H1 (cell line): ENCODE data around the gene NAGS. TPM values are rescaled to one million over a fixed set of nuclear protein-coding genes. Genes with fewer than 3 reads are reported as not detected.
A peak's percentile ranks its signal among the peaks of the same experiment; 100 is the strongest.

Experiments used
- CTCF ChIA-PET: fragments of 300-600 bp; sonication (Branson Sonifier 250); formaldehyde crosslinking; loops from one replicate; lab custom pipeline; 2021; ENCODE audit not compliant: partially characterized antibody; lab: Charles Lee
- POLR2A ChIA-PET: fragments of 300-600 bp; sonication (Branson Sonifier 250); formaldehyde crosslinking; loops from one replicate; lab custom pipeline; 2021; ENCODE audit warnings: inconsistent platforms; ENCODE audit not compliant: partially characterized antibody; lab: Charles Lee
- DNase-seq, 2 experiments: peaks; one replicate each; pipeline versions ENCODE4 v3.0.0 to v3.0.0-alpha.2; 2010 to 2022; ENCODE audit warnings: low spot score in 2 of 2, low read depth in 1 of 2, mixed read lengths in 1 of 2
- FAIRE-seq: peaks from 2 replicates; lab custom pipeline; 2011; peaks lifted over from hg19 to GRCh38; lab: Jason Lieb, UNC
- H2AFZ ChIP-seq: 2 replicates; pipeline ENCODE4 v1.8.1; 2012; ENCODE audit warnings: low read length, inconsistent platforms
- H2AK5ac ChIP-seq: 2 replicates; pipeline ENCODE4 v1.6.1; 2013; ENCODE audit warnings: low read depth, low read length
- H2BK120ac ChIP-seq: replicated peaks from 2 replicates; pipeline ENCODE3; 2013; ENCODE audit warnings: low read depth, low read length, inconsistent platforms
- H2BK12ac ChIP-seq: 2 replicates; pipeline ENCODE4 v1.6.1; 2013; ENCODE audit warnings: low read depth, low read length
- H2BK15ac ChIP-seq: 2 replicates; pipeline ENCODE4 v1.6.1; 2013; ENCODE audit warnings: low read length
- H2BK20ac ChIP-seq: 2 replicates; pipeline ENCODE4 v1.6.1; 2013; ENCODE audit warnings: low read length
- H2BK5ac ChIP-seq: 2 replicates; pipeline ENCODE4 v1.6.1; 2013; ENCODE audit warnings: low read depth, low read length
- H3K14ac ChIP-seq: 2 replicates; pipeline ENCODE4 v1.6.1; 2013; ENCODE audit warnings: inconsistent platforms; ENCODE audit not compliant: insufficient read length
- H3K18ac ChIP-seq: 2 replicates; pipeline ENCODE4 v1.6.1; 2013; ENCODE audit warnings: low read length; ENCODE audit errors: extremely low read depth
- H3K23ac ChIP-seq: 2 replicates; pipeline ENCODE4 v1.6.1; 2013; ENCODE audit warnings: inconsistent platforms; ENCODE audit not compliant: insufficient read length
- H3K23me2 ChIP-seq: 2 replicates; pipeline ENCODE4 v1.6.1; 2013; ENCODE audit warnings: low read depth, low read length
- H3K27ac ChIP-seq: 2 replicates; pipeline ENCODE4 v1.6.1; 2011; ENCODE audit warnings: low read depth, low read length, inconsistent platforms
- H3K27me3 ChIP-seq, 4 experiments: replicated peaks in 1 of 4; 1 replicate in 1 of 4; 2 replicates in 3 of 4; pipeline versions ENCODE4 v1.6.1 to v1.8.1; 2011 to 2013; ENCODE audit warnings: low read length in 3 of 4, mild to moderate bottlenecking in 3 of 4, inconsistent platforms in 2 of 4, mixed read lengths in 2 of 4, moderate library complexity in 1 of 4; ENCODE audit not compliant: control insufficient read depth in 3 of 4, insufficient read depth in 3 of 4; ENCODE audit errors: extremely low read depth in 1 of 4
- H3K36me3 ChIP-seq, 4 experiments: 2 replicates each; pipeline versions ENCODE4 v1.6.1 to v1.8.1; 2011 to 2013; ENCODE audit warnings: mild to moderate bottlenecking in 4 of 4, low read length in 3 of 4, moderate library complexity in 2 of 4, control low read depth in 1 of 4, inconsistent platforms in 1 of 4; ENCODE audit not compliant: insufficient read depth in 4 of 4, control insufficient read depth in 2 of 4
- H3K4ac ChIP-seq: replicated peaks from 2 replicates; pipeline ENCODE3; 2013; ENCODE audit warnings: low read length, low read depth, mixed read lengths, inconsistent platforms; ENCODE audit not compliant: insufficient read length
- H3K4me1 ChIP-seq, 4 experiments: replicated peaks in 1 of 4; 1 replicate in 1 of 4; 2 replicates in 3 of 4; pipeline versions ENCODE4 v1.6.1 to v1.8.1; 2011 to 2013; ENCODE audit warnings: low read length in 3 of 4, inconsistent platforms in 2 of 4, mixed read lengths in 1 of 4; ENCODE audit not compliant: insufficient read depth in 4 of 4, control insufficient read depth in 3 of 4
- H3K4me2 ChIP-seq, 2 experiments: 2 replicates each; pipeline versions ENCODE4 v1.6.1 to v1.8.1; 2011 to 2013; ENCODE audit warnings: low read depth in 2 of 2, low read length in 2 of 2, control low read depth in 1 of 2, inconsistent platforms in 1 of 2, mild to moderate bottlenecking in 1 of 2; ENCODE audit not compliant: insufficient read depth in 1 of 2
- H3K4me3 ChIP-seq, 4 experiments: fragments of 200-600, 300-600 bp in 1 of 4; sonication (generic), shearing (Covaris generic), sonication (Bioruptor Twin) in 1 of 4; 2 replicates each; pipeline versions ENCODE4 v1.5.1 to v1.8.1; 2011 to 2016; ENCODE audit warnings: low read length in 4 of 4, low read depth in 3 of 4, control low read depth in 2 of 4, inconsistent platforms in 2 of 4, mild to moderate bottlenecking in 2 of 4, mixed read lengths in 1 of 4, moderate library complexity in 1 of 4; ENCODE audit not compliant: insufficient read depth in 2 of 4; ENCODE audit errors: extremely low read depth in 1 of 4
- H3K56ac ChIP-seq: replicated peaks from 2 replicates; pipeline ENCODE3; 2013; ENCODE audit warnings: low read depth, mild to moderate bottlenecking, mixed read lengths, low read length, inconsistent platforms; ENCODE audit not compliant: insufficient read length
- H3K79me1 ChIP-seq: 2 replicates; pipeline ENCODE4 v1.6.1; 2013; ENCODE audit warnings: low read depth, low read length, control low read depth
- H3K79me2 ChIP-seq, 2 experiments: 2 replicates each; pipeline versions ENCODE4 v1.6.1 to v1.8.1; 2012 to 2013; ENCODE audit warnings: low read length in 2 of 2, mild to moderate bottlenecking in 2 of 2, inconsistent platforms in 1 of 2; ENCODE audit not compliant: insufficient read depth in 2 of 2, control insufficient read depth in 1 of 2
- H3K9ac ChIP-seq, 4 experiments: replicated peaks in 1 of 4; 1 replicate in 1 of 4; 2 replicates in 3 of 4; pipeline versions ENCODE4 v1.6.1 to v1.8.1; 2011 to 2013; ENCODE audit warnings: low read depth in 3 of 4, low read length in 3 of 4, control low read depth in 2 of 4, mild to moderate bottlenecking in 2 of 4, moderate library complexity in 2 of 4, inconsistent platforms in 1 of 4; ENCODE audit errors: extremely low read depth in 1 of 4
- H3K9me3 ChIP-seq, 2 experiments: 2 replicates each; pipeline versions ENCODE4 v1.6.1 to v1.8.1; 2012 to 2013; ENCODE audit warnings: mild to moderate bottlenecking in 2 of 2, moderate library complexity in 2 of 2, control low read depth in 1 of 2, inconsistent platforms in 1 of 2, low read depth in 1 of 2, low read length in 1 of 2, mixed read lengths in 1 of 2; ENCODE audit not compliant: insufficient read depth in 2 of 2
- H4K20me1 ChIP-seq, 2 experiments: replicated peaks in 1 of 2; 2 replicates each; pipeline versions ENCODE3 to v1.8.1; 2011 to 2013; ENCODE audit warnings: inconsistent platforms in 2 of 2, low read length in 2 of 2, mild to moderate bottlenecking in 1 of 2; ENCODE audit not compliant: insufficient read depth in 2 of 2, control insufficient read depth in 1 of 2
- H4K5ac ChIP-seq: 2 replicates; pipeline ENCODE4 v1.6.1; 2013; ENCODE audit warnings: low read length, low read depth, mixed read lengths, inconsistent platforms; ENCODE audit not compliant: insufficient read length
- H4K8ac ChIP-seq: 2 replicates; pipeline ENCODE4 v1.8.0; 2013; ENCODE audit warnings: mild to moderate bottlenecking, moderate library complexity, low read length, inconsistent platforms; ENCODE audit not compliant: insufficient read depth; ENCODE audit errors: extremely low read depth
- H4K91ac ChIP-seq: replicated peaks from 2 replicates; pipeline ENCODE3; 2013; ENCODE audit warnings: low read length, mixed read lengths, inconsistent platforms; ENCODE audit not compliant: insufficient read length
- BRCA1 ChIP-seq: IDR thresholded peaks from 2 replicates; pipeline ENCODE4 v1.6.1; 2012; ENCODE audit warnings: low read depth, low read length, improper control_type of control experiment
- CEBPB ChIP-seq: IDR thresholded peaks from 2 replicates; pipeline ENCODE4 v1.6.1; 2012; ENCODE audit warnings: low read depth, low read length
- MAX ChIP-seq: IDR thresholded peaks from 2 replicates; pipeline ENCODE4 v1.6.1; 2012; ENCODE audit warnings: inconsistent platforms
- SIX5 ChIP-seq: IDR thresholded peaks from 2 replicates; pipeline ENCODE4 v1.6.1; 2011; ENCODE audit warnings: mild to moderate bottlenecking, low read depth, low read length
- WGBS, 2 experiments: shearing (Covaris generic) in 1 of 2; methylation state at CpG; one replicate each; pipeline versions ENCODE4 v1.1.6 to v1.1.7; 2013 to 2015; ENCODE audit warnings: low lambda C conversion rate in 2 of 2, mixed read lengths in 2 of 2, inconsistent platforms in 1 of 2, low coverage in 1 of 2, missing lambda C conversion rate in 1 of 2; ENCODE audit not compliant: insufficient replicate concordance in 2 of 2, insufficient coverage in 1 of 2, insufficient read length in 1 of 2; ENCODE audit errors: extremely low coverage in 1 of 2, missing lambda C conversion rate in 1 of 2; 5-methylcytosine and 5-hydroxymethylcytosine counted together
- polyA plus RNA-seq, 7 experiments: library from polyadenylated mRNA; depleted of rRNA in 3 of 7; stranded (reverse) in 5 of 7; unstranded in 2 of 7; fragments of >200 nt in 5 of 7; fragments of 200-250 nt in 2 of 7; gene quantifications; 1 replicate in 5 of 7; 2 replicates in 1 of 7; 4 replicates in 1 of 7; pipeline versions ENCODE4 v1.2.1 to v1.2.3, GENCODE V29; 2011 to 2013; ENCODE audit warnings: missing spikeins in 2 of 7, mixed read lengths in 2 of 7
- total RNA-seq: library from RNA; stranded (reverse); fragmentation: NEBNext Ultra II Directional; extraction: Animal tissue kit (Norgen Biotek cat#: 25700); gene quantifications from 2 replicates; pipeline ENCODE4 v1.2.1, GENCODE V29; 2021

The NAGS gene
- total and polyA plus RNA-seq, 2 of the 8 experiments (the other 6 are each of a cell fraction or from before 2014, with no cell fraction given), result 4.0 to 5.1 TPM

- Histone ChIP-seq H2BK20ac (no peak overlapping the region), H3K14ac (no peak overlapping the region), H4K20me1 (no peaks in the 10 kb centered on the region), H3K79me1 (no peaks in the 10 kb centered on the region), H3K9me3 (no peaks in the 10 kb centered on the region), H2BK15ac (no peak overlapping the region), H2AFZ (peak overlapping the region; percentile 70; the same call in 1 of the 2 replicates), H3K9ac (no peak overlapping the region), H3K4me2 (peak overlapping the region; percentile 59 to 89), H3K27me3 (peaks cover 0 to 5% (median 4%) of the 10 kb centered on the region in 4 experiments; a peak in 3 of 7 replicates), H2AK5ac (no peak overlapping the region), H3K56ac (no peak overlapping the region), H3K79me2 (no peaks in the 10 kb centered on the region), H2BK12ac (no peak overlapping the region), H2BK5ac (no peak overlapping the region), H4K8ac (no peak overlapping the region), H3K23me2 (peaks cover 6% of the 10 kb centered on the region), H3K4me3 (peak overlapping the region; percentile 53 to 75 (median 60); a peak in 7 of 8 replicates), H2BK120ac (no peak overlapping the region), H4K91ac (no peak overlapping the region), H3K4me1 (peaks cover 0 to 4% (median 2%) of the 10 kb centered on the region in 4 experiments; a peak in 4 of 7 replicates), H3K23ac (no peak overlapping the region), H3K18ac (no peak overlapping the region), H3K27ac (no peak overlapping the region), H3K36me3 (no peaks in the 10 kb centered on the region), H3K4ac (no peak overlapping the region), H4K5ac (no peak overlapping the region)
- 29% methylated on average over 8 of the region's 8 CpGs; no CpG with 5 or more reads in 1 of the 2 experiments for WGBS, 2 experiments
- FAIRE-seq (no peak), DNase-seq (no peak)
- CTCF ChIA-PET, result interaction anchor here (0.6 to 22.7 kb wide), 17 partner anchors 9 to 520 kb away, joined by 3 to 416 read pairs (median 4); partner anchors contain the start of genes NAGS, PPY and PYY
- POLR2A ChIA-PET, result interaction anchor here (1.8 to 1.9 kb wide), 2 partner anchors 32 to 41 kb away, joined by 5 to 9 read pairs; partner anchors contain the start of gene PPY
- TF ChIP-seq MAX (no peak), CEBPB (no peak), BRCA1 (no peak), SIX5 (no peak)
Observed at GRCh38 chr17:43984521-43984920, 19.9 kb upstream of the NAGS start.
